Sigmoid colon (tissue), 7 donors: Measurements from ENCODE around the gene FZR1. TPM values are rescaled to one million over a fixed set of nuclear protein-coding genes. Genes with fewer than 3 reads are reported as not detected.

Source experiments
- DNase-seq: peaks from one replicate; pipeline ENCODE4 v3.0.0-alpha.2; 2019
- H3K27ac ChIP-seq, 4 donors: fragments of 200-600 bp; sonication (generic); one replicate each; pipeline ENCODE4 v1.5.1; 2016 to 2019; ENCODE audit warnings: mild to moderate bottlenecking in 1 of 4
- H3K27me3 ChIP-seq, 3 donors: fragments of 200-600 bp; sonication (generic); one replicate each; pipeline ENCODE4 v1.5.1; 2019; ENCODE audit warnings: mild to moderate bottlenecking in 1 of 3
- H3K36me3 ChIP-seq, 4 donors: fragments of 200-600 bp; sonication (generic); one replicate each; pipeline ENCODE4 v1.5.1; 2016 to 2019
- H3K4me1 ChIP-seq, 4 donors: fragments of 200-600 bp; sonication (generic); one replicate each; pipeline ENCODE4 v1.5.1; 2017 to 2019
- H3K4me3 ChIP-seq, 4 donors: fragments of 200-600 bp; sonication (generic); one replicate each; pipeline ENCODE4 v1.5.1; 2017 to 2019; ENCODE audit warnings: mild to moderate bottlenecking in 2 of 4, moderate library complexity in 1 of 4
- H3K9me3 ChIP-seq, 4 donors: fragments of 200-600 bp in 3 of 4; sonication (generic) in 3 of 4; one replicate each; pipeline versions ENCODE4 v1.5.1 to v1.6.1; 2013 to 2019
- EP300 ChIP-seq, 4 donors: sonication (generic); formaldehyde crosslinking; IDR thresholded peaks; one replicate each; pipeline ENCODE4 v1.6.1; 2017; ENCODE audit warnings: antibody characterized with exemption in 4 of 4
- POLR2A ChIP-seq, 2 donors: fragments of 450-650 bp; IDR thresholded peaks; one replicate each; pipeline ENCODE4 v1.6.1; 2016; ENCODE audit warnings: antibody characterized with exemption in 2 of 2, mild to moderate bottlenecking in 2 of 2, moderate library complexity in 2 of 2
- POLR2AphosphoS5 ChIP-seq, 4 donors: sonication (generic); formaldehyde crosslinking; IDR thresholded peaks; one replicate each; pipeline ENCODE4 v1.6.1; 2017; ENCODE audit warnings: antibody characterized with exemption in 4 of 4
- WGBS, 2 donors: extraction: QIAGEN DNeasy Blood & Tissue Kit; methylation state at CpG; one replicate each; pipeline ENCODE4 v1.1.7; 2013; 5-methylcytosine and 5-hydroxymethylcytosine counted together
- intact Hi-C: fragments of 100-400 bp; cut with DNase I; formaldehyde crosslinking; loops from one replicate; pipeline ENCODE4 v1.15.1; 2023
- polyA plus RNA-seq, 3 donors: library from polyadenylated mRNA; stranded (reverse); fragments of 200-250 nt; gene quantifications; one replicate each; pipeline ENCODE4 v1.2.3, GENCODE V29; 2013
- total RNA-seq, 4 donors: library from RNA; depleted of rRNA; stranded (reverse); fragments of >200 nt; gene quantifications; one replicate each; pipeline ENCODE4 v1.1.0, GENCODE V29; 2016
- TF ChIP-seq, protein P1 (sequence below), 4 experiments: fragments of 450-650 bp in 3 of 4; fragments of 200-600 bp in 1 of 4; IDR thresholded peaks; one replicate each; pipeline ENCODE4 v1.5.1; 2016 to 2019; ENCODE audit warnings: antibody characterized with exemption in 4 of 4, mild to moderate bottlenecking in 3 of 4, moderate library complexity in 2 of 4
- donor health status: healthy with polysubstance abuse.
- donor health status: Bipolar disorder and iron deficiency.
- donor health status: healthy.

FZR1 gene
- total and polyA plus RNA-seq, 7 donors = 11.4 to 44.6 (median 18.1) TPM

DNA sequence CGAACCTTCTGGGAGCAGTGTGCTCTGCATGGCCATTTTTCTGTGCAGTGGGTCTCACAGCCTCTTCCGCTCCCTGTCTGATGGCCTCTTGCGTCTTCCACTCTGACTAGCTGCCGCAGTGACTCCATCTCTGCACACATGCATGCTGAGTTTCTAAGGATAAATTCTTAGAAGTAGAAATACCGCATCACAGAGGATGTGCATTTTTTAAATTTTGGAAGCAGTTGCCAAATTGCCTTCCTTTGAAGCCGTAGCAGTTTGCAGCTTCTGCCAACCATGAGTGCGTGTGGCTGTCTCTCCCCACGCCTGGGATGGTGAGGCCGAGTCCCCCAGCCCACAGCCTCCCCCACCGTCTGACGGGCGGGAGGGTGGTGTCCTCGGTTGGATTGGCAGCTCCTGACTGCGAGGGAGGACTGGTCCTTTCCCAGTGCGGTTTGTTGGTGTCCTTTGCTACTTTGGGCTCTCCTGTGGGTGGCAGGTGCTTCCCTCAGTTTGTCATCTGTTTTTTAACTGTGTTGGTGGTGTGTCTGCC, 9.8 kb downstream of the FZR1 start:
- peaks cover 0 to 53% (median 25%) of the 10 kb centered on the region in 4 donors for H3K4me1 ChIP-seq
- TF ChIP-seq POLR2AphosphoS5 (IDR thresholded peaks at IDR 0.05) (no peak), POLR2A (IDR thresholded peaks at IDR 0.05) (no peak), EP300 (IDR thresholded peaks at IDR 0.05) (no peak)
- TF ChIP-seq, protein P1, sequence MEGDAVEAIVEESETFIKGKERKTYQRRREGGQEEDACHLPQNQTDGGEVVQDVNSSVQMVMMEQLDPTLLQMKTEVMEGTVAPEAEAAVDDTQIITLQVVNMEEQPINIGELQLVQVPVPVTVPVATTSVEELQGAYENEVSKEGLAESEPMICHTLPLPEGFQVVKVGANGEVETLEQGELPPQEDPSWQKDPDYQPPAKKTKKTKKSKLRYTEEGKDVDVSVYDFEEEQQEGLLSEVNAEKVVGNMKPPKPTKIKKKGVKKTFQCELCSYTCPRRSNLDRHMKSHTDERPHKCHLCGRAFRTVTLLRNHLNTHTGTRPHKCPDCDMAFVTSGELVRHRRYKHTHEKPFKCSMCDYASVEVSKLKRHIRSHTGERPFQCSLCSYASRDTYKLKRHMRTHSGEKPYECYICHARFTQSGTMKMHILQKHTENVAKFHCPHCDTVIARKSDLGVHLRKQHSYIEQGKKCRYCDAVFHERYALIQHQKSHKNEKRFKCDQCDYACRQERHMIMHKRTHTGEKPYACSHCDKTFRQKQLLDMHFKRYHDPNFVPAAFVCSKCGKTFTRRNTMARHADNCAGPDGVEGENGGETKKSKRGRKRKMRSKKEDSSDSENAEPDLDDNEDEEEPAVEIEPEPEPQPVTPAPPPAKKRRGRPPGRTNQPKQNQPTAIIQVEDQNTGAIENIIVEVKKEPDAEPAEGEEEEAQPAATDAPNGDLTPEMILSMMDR (IDR thresholded peaks at IDR 0.05) = no peak
- no peaks in the 10 kb centered on the region for H3K27me3 ChIP-seq
- no peaks in the 10 kb centered on the region for H3K9me3 ChIP-seq
- 81 to 86% methylated on average over 15 of the region's 15 CpGs for WGBS, 2 donors
- H3K36me3 ChIP-seq = peaks cover 0 to 8% (median 0%) of the 10 kb centered on the region in 4 donors
- H3K27ac ChIP-seq = no peak overlapping the region
- no peak for DNase-seq
- H3K4me3 ChIP-seq = no peak overlapping the region
- intact Hi-C loops = no loop called here

DNA sequence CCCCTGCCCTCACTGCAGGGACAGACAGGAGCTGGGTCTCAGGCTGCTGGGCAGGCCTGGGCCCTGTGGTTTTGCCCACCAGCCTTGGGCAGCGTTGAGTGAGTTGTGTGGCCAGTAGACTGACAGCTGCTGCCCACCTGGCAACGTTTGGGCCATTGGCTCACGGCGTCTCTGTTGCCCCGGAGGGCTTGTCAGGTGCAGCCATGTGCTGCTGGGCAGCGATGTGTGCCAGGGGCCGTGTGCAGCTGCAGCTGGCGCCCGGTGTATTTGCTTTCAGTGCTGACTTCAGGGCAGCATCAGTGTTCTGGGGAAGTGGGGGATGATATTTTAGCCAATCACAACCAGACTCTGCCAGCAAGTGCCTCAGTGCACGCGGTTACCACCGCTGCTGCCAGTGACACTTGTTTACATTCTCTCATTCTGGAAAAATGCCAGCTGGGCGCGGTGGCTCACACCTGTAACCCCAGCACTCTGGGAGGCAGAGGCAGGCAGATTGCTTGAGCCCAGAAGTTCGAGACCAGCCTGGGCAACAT, 10.6 kb downstream of the FZR1 start:
- WGBS, 2 donors = 38 to 47% methylated on average over 15 of the region's 15 CpGs
- Histone ChIP-seq H3K9me3 (no peaks in the 10 kb centered on the region), H3K4me3 (no peak overlapping the region), H3K36me3 (peaks cover 0 to 8% (median 0%) of the 10 kb centered on the region in 4 donors), H3K4me1 (peaks cover 0 to 50% (median 21%) of the 10 kb centered on the region in 4 donors), H3K27ac (no peak overlapping the region), H3K27me3 (no peaks in the 10 kb centered on the region)
- TF ChIP-seq POLR2A (IDR thresholded peaks at IDR 0.05) (no peak), POLR2AphosphoS5 (IDR thresholded peaks at IDR 0.05) (no peak), EP300 (IDR thresholded peaks at IDR 0.05) (no peak)
- TF ChIP-seq, protein P1 (IDR thresholded peaks at IDR 0.05) = no peak
- no peak for DNase-seq
- intact Hi-C loops = no loop called here

DNA sequence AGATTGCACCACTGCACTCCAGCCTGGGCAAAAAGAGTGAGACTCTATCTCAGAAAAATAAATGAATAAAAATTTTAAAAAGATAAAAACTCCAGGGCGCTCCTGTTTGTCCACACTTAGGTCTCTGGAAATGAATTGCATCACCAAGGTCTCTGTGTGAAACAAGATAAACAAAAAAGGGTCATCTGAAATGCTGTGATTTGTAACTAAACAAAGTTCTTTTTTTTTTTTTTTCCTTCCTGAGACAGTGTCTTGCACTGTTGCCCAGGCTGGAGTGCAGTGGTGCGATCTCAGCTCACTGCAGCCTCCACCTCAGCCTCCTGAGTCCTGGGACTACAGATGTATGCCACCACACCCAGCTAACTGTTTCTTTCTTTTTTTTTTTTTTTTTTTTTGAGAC, 11.5 kb downstream of the FZR1 start:
- Histone ChIP-seq H3K4me3 (no peak overlapping the region), H3K36me3 (peaks cover 0 to 8% (median 0%) of the 10 kb centered on the region in 4 donors), H3K27ac (no peak overlapping the region), H3K27me3 (no peaks in the 10 kb centered on the region), H3K4me1 (peaks cover 0 to 41% (median 19%) of the 10 kb centered on the region in 4 donors), H3K9me3 (no peaks in the 10 kb centered on the region)
- TF ChIP-seq POLR2A (IDR thresholded peaks at IDR 0.05) (no peak), EP300 (IDR thresholded peaks at IDR 0.05) (no peak), POLR2AphosphoS5 (IDR thresholded peaks at IDR 0.05) (no peak)
- TF ChIP-seq, protein P1 (IDR thresholded peaks at IDR 0.05) = no peak
- 88 to 96% methylated on average over 2 of the region's 2 CpGs for WGBS, 2 donors
- no peak for DNase-seq
- intact Hi-C loops = no loop called here

DNA sequence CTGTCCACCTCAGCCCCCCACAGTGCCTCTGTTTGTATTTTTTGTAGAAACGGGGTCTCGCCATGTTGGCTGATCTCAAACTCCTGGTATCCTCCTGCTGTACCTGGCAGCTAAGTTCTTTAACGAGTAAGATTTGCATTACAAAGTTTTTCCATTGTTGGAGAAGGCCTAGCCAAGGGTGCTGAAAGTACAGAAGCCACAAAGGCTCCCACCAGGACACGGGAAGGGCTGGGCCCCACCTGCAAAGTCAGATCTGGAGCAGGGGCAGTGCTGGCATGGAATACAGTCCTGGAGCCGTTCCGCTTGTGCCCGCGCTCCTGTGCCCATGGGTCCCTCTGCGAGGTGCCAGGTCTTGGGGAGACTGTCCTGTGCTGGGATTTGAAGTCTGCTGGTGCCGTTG, 12.1 kb downstream of the FZR1 start:
- 90 to 92% methylated on average over 10 of the region's 10 CpGs for WGBS, 2 donors
- peaks cover 0 to 35% (median 16%) of the 10 kb centered on the region in 4 donors for H3K4me1 ChIP-seq
- intact Hi-C loops = no loop called here
- H3K27ac ChIP-seq = no peak overlapping the region
- H3K36me3 ChIP-seq = peaks cover 0 to 14% (median 3%) of the 10 kb centered on the region in 4 donors
- TF ChIP-seq, protein P1 (IDR thresholded peaks at IDR 0.05) = no peak
- no peak for TF ChIP-seq POLR2A (IDR thresholded peaks at IDR 0.05)
- TF ChIP-seq POLR2AphosphoS5 (IDR thresholded peaks at IDR 0.05) = no peak
- no peak for TF ChIP-seq EP300 (IDR thresholded peaks at IDR 0.05)
- H3K9me3 ChIP-seq = no peaks in the 10 kb centered on the region
- H3K4me3 ChIP-seq = no peak overlapping the region
- H3K27me3 ChIP-seq = no peaks in the 10 kb centered on the region
- DNase-seq = no peak
